Measurements from ENCODE around the gene COLEC11. TPM values are rescaled to one million over a fixed set of nuclear protein-coding genes. Genes with fewer than 3 reads are reported as not detected.
"Not testable (repeated sequence)": the region's sequence is repeated elsewhere in the genome, so short reads cannot be mapped to it uniquely, and the experiment has no call there.

Gene COLEC11
- polyA plus RNA-seq, 3 donors = 1.5 to 3.0 (median 1.7) TPM

DNA sequence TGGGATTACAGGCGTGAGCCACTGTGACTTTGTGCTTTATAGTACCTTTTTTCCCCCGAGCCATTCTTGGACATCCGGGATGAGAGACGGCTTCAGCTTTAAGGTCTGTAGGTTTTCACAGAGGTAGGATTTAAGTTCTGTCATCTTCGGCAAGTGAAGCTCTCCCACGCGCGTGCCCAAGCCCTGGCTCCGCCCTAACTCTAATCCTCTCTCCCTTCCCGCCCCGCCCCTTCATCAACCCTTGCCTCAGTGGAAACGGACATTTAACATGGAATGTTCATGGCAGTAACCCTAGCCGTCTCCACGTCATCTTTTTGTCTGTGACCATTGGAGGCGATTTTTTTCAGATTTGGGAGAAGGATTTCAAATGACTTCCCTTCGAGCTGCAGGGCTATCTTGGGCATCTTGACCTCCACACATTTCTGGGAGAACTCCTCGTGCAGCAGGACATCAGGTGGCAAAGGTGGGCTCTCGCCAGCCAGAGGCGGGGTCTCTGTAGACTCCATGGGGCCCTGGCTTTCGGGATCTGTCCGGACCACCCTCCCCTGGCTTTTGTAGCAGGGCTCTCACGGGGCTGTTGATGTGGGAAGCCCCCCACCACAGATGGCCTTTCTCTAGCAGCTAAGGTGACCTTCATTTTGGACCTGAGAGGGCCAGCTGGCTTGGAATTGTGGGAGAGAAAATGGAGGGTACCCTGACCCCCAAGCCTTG is 6.8 kb downstream of the COLEC11 start:
- no peak for DNase-seq (ENCODE audit: extremely low read depth in 1 of 11, low read depth in 9 of 11, low spot score in 4 of 11)

- DNase-seq (ENCODE audit: extremely low read depth in 1 of 11, low read depth in 9 of 11, low spot score in 4 of 11) = no peak
Measured at GRCh38 chr2:3602553-3603339, 7.8 kb downstream of the COLEC11 start.

- no peak for DNase-seq (ENCODE audit: extremely low read depth in 1 of 11, low read depth in 9 of 11, low spot score in 4 of 11)
Measured at GRCh38 chr2:3603536-3604206, 8.8 kb downstream of the COLEC11 start.

DNA sequence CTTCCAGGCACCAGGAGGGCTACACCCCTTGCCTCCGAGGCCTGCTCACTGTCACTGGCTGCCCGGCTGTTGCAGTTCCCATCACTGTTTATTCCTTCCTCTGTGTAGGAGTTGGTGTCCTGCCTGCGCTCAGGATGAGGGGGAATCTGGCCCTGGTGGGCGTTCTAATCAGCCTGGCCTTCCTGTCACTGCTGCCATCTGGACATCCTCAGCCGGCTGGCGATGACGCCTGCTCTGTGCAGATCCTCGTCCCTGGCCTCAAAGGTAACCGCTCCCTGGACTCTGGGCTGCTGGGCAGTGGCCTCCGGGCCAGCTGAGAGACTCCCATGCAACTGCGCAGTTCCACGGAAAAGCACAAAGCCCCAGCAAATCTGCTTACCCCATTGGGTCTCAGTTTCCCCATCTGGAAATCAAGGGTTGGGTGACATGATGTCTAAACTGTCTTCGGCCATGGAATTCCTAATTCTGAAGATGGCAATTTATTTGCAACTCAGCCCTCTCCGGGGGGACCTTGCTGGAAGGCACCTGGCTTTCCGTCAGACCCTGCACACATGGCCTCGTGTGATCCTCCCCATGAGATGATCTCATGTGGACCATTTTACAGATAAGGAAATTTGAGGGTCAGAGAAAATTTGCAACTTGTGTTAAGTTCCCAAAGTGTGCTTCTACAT is 9.4 kb downstream of the COLEC11 start:
- no peak for DNase-seq (ENCODE audit: extremely low read depth in 1 of 11, low read depth in 9 of 11, low spot score in 4 of 11)

GRCh38 chr2:3604991-3605961 is 10.4 kb downstream of the COLEC11 start:
- DNase-seq (ENCODE audit: extremely low read depth in 1 of 11, low read depth in 9 of 11, low spot score in 4 of 11) = peak in 2 of 11 donors; percentile 41 to 48

DNA sequence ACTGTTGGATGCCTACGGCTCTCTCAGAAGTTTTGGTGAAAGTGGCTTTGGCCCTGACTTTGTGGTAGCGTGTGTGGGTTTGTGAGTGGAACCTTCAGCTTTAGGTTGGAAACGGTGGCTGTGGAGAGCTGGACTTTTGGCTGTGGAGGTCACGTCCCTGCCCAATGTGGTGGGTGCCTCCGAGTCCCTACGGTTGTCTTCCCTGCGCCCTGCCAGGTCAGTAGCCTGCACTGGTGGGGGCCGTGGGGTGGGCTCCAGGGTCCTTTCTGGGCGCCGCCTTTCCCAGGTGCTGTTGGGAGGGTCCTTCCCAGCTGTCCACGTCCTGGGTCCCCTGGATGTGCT is 11.1 kb downstream of the COLEC11 start:
- DNase-seq (ENCODE audit: extremely low read depth in 1 of 11, low read depth in 9 of 11, low spot score in 4 of 11) = no peak

GRCh38 chr2:3606370-3607201 is 11.7 kb downstream of the COLEC11 start:
- no peak for DNase-seq (ENCODE audit: extremely low read depth in 1 of 11, low read depth in 9 of 11, low spot score in 4 of 11)

DNA sequence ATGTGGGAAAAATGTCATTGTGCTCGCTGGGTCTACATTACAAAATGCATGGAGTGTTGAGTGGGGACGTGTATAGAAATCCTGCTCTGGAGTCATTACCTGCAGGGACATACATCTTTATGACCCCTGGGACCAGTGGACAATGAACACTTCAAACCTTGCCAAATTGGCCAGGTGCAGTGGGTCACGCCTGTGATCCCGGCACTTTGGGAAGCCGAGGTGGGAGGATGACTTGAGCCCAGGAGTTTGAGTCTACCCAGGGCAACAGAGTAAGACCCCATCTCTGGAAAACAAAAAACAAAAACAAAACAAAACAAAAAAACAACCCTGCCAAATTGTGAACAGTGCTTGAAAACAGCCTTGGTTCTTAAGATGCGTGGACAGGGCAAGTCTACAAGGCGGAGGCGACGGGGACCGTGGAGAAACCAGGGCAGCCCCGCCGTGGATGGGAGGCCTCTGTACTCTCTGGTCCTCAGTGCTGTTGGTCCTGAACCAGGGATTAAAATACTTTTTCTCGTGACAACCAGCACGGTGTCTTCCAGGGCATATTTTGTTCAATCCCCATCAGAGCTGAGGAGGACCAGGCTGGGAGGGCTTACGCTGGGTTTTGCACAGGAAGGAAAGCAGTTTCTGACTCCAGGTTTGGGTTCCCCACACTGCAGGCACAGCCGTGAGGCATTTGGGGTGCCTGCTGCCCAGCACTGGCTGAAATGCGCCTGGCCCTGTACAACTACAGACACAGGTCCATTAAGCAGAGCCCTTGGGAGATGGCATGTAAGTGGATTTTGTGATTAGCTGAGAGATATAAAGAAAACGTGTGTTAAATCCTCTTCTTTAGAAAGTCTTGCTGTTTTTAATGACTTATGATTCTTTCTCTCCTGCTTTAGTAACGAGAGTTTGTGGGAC is 13.7 kb downstream of the COLEC11 start:
- no peak for DNase-seq (ENCODE audit: extremely low read depth in 1 of 11, low read depth in 9 of 11, low spot score in 4 of 11)

- not testable (repeated sequence) for DNase-seq (ENCODE audit: extremely low read depth in 1 of 11, low read depth in 9 of 11, low spot score in 4 of 11)
Measured at GRCh38 chr2:3609279-3609673, 14.4 kb downstream of the COLEC11 start.

DNA sequence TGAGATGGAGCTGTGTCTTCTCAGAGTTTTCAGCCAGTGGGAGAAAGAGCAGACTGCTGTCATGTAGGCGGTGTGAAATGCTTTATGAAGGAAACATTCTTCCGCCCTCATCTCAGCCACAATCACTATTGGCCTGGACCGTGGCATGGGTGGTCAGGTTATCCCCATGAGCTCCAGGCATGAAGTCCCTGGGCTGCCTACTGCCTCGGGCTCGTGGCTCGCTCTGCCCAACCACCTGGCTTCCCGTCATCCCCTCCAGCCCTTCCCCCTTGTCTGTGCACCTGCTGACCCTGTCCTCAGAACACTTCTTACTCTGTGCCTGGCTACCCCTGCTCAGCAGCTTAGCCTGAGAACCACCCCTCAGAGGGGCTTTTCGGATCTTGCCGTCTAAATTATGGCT is 15.5 kb downstream of the COLEC11 start:
- DNase-seq (ENCODE audit: extremely low read depth in 1 of 11, low read depth in 9 of 11, low spot score in 4 of 11) = no peak

GRCh38 chr2:3610881-3611505 is 16.1 kb downstream of the COLEC11 start:
- no peak for DNase-seq (ENCODE audit: extremely low read depth in 1 of 11, low read depth in 9 of 11, low spot score in 4 of 11)

DNA sequence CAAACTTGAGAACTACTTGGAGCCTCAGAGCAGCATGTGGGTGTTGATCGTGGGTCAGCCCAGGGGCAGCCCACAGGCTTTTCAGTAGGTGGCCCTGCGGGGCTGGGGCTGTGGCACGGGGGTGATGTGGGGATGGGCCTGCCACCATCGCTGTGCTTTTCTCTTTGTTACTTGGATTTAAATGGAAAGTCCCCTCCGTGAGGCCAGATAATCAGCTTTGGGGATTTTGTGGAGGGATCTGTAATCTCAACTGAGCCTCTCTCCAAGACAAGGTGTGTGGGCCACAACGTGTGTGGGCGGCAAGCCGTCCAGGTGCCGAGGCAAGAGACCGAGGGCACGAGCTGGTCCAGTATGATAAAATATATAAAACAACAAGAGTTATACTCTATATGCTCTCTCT is 16.7 kb downstream of the COLEC11 start:
- no peak for DNase-seq (ENCODE audit: extremely low read depth in 1 of 11, low read depth in 9 of 11, low spot score in 4 of 11)

- DNase-seq (ENCODE audit: extremely low read depth in 1 of 11, low read depth in 9 of 11, low spot score in 4 of 11) = no peak
Measured at GRCh38 chr2:3612639-3613523, 18.0 kb downstream of the COLEC11 start.

DNA sequence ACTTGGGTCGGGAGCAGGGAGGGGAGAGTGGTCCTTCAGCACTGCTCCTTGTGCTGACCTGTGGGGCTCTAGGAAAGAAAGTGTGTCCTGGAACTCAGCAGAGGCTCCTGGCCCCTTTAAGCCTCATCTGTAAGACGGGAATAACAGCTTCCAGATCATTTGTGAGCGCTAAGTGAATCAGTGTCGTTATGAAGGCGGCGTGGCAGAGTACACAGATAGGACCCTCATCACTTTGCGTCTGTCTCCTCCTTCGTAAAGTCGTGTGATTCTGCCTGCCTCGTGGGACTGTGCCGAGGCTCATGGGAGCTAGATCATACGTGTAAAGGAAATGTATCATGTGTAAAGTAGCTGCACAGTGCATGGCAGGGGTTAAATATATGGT is 18.6 kb downstream of the COLEC11 start:
- no peak for DNase-seq (ENCODE audit: extremely low read depth in 1 of 11, low read depth in 9 of 11, low spot score in 4 of 11)

GRCh38 chr2:3614743-3615142 is 19.8 kb downstream of the COLEC11 start:
- DNase-seq (ENCODE audit: extremely low read depth in 1 of 11, low read depth in 9 of 11, low spot score in 4 of 11) = not testable (repeated sequence)
